K562 (cell line): Measurements from ENCODE around the gene FLCN. TPM values are rescaled to one million over a fixed set of nuclear protein-coding genes. Genes with fewer than 3 reads are reported as not detected.

Experiments
- ATAC-seq: fragments of 200-7000 bp; cut with Tn5 transposase; 3 replicates; pipeline ENCODE4 v1.9.1; 2020; ENCODE audit warnings: moderate library complexity
- BruUV-seq: library from RNA; stranded (reverse); fragments of 400-500 nt; replicated peaks from 2 replicates; lab custom pipeline; 2021; lab: Mats Ljungman, UMichigan
- CTCF ChIA-PET: fragments of 300-600 bp; formaldehyde crosslinking; extraction: SDS; loops from one replicate; lab custom pipeline; 2021; ENCODE audit warnings: low intra/inter-chr PET ratio; lab: Yijun Ruan, JAX
- POLR2A ChIA-PET: fragments of 300-600, 350-650 bp; sonication (Branson Sonifier 250); formaldehyde crosslinking; extraction: SDS; loops from one replicate; lab custom pipeline; 2021; ENCODE audit warnings: antibody characterized with exemption, inconsistent platforms; lab: Yijun Ruan, JAX
- DNase-seq, 4 experiments: peaks; one replicate each; pipeline versions ENCODE4 v3.0.0 to v3.0.0-alpha.2; 2011 to 2018; ENCODE audit warnings: low spot score in 3 of 4, mixed read lengths in 3 of 4; ENCODE audit errors: extremely low read depth in 1 of 4
- FAIRE-seq: peaks from 2 replicates; lab custom pipeline; 2011; peaks lifted over from hg19 to GRCh38; lab: Jason Lieb, UNC
- H2AFZ ChIP-seq: 2 replicates; pipeline ENCODE4 v1.6.0; 2011; ENCODE audit warnings: low read depth, low read length, control low read depth, inconsistent platforms
- H3K27ac ChIP-seq: fragments of 200-600 bp; 3 replicates; pipeline ENCODE4 v1.8.0; 2011; ENCODE audit warnings: low read depth, mild to moderate bottlenecking, control low read depth, inconsistent platforms, low read length, moderate library complexity, mixed read lengths; ENCODE audit errors: extremely low read depth
- H3K27me3 ChIP-seq, 2 experiments: fragments of 300-600 bp in 1 of 2; 2 replicates in 1 of 2; 3 replicates in 1 of 2; pipeline versions ENCODE4 v1.6.0 to v1.8.0; 2011; ENCODE audit warnings: inconsistent platforms in 2 of 2, low read length in 2 of 2, mild to moderate bottlenecking in 1 of 2, mixed read lengths in 1 of 2, moderate library complexity in 1 of 2; ENCODE audit not compliant: control insufficient read depth in 2 of 2, insufficient read depth in 2 of 2
- H3K36me3 ChIP-seq: fragments of 300-600 bp; 3 replicates; pipeline ENCODE4 v1.8.0; 2011; ENCODE audit warnings: mild to moderate bottlenecking, low read length, inconsistent platforms; ENCODE audit not compliant: control insufficient read depth, insufficient read depth
- H3K4me1 ChIP-seq, 2 experiments: fragments of 200-600 bp in 1 of 2; replicated peaks in 1 of 2; 2 replicates in 1 of 2; 3 replicates in 1 of 2; pipeline versions ENCODE4 v1.5.1 to v1.8.0; 2011; ENCODE audit warnings: inconsistent platforms in 2 of 2, low read length in 2 of 2, mild to moderate bottlenecking in 1 of 2, mixed read lengths in 1 of 2, moderate library complexity in 1 of 2; ENCODE audit not compliant: control insufficient read depth in 2 of 2, insufficient read depth in 2 of 2
- H3K4me2 ChIP-seq: 2 replicates; pipeline ENCODE4 v1.6.1; 2011; ENCODE audit warnings: low read length, control low read depth, inconsistent platforms, mixed read lengths; ENCODE audit not compliant: insufficient read depth
- H3K4me3 ChIP-seq: fragments of 200-600 bp; sonication (generic), shearing (Covaris generic); 2 replicates; pipeline ENCODE4 v1.5.1; 2016; ENCODE audit warnings: control low read depth, inconsistent platforms
- H3K79me2 ChIP-seq: fragments of 200-600 bp; 3 replicates; pipeline ENCODE4 v1.8.0; 2011; ENCODE audit warnings: low read length, inconsistent platforms; ENCODE audit not compliant: control insufficient read depth, insufficient read depth
- H3K9ac ChIP-seq, 2 experiments: 2 replicates each; pipeline versions ENCODE4 v1.6.0 to v1.6.1; 2011; ENCODE audit warnings: low read depth in 2 of 2, low read length in 2 of 2, control low read depth in 1 of 2, inconsistent platforms in 1 of 2, mild to moderate bottlenecking in 1 of 2, mixed read lengths in 1 of 2; ENCODE audit not compliant: insufficient read depth in 1 of 2
- H3K9me1 ChIP-seq: one replicate; pipeline ENCODE4 v1.6.0; 2011; ENCODE audit warnings: inconsistent platforms, mild to moderate bottlenecking, low read length, moderate library complexity; ENCODE audit not compliant: control insufficient read depth, insufficient read depth
- H3K9me3 ChIP-seq: replicated peaks from 2 replicates; pipeline ENCODE4 v1.5.1; 2011; ENCODE audit warnings: low read depth, low read length, inconsistent platforms; ENCODE audit not compliant: control insufficient read depth, insufficient read depth
- H4K20me1 ChIP-seq: replicated peaks from 2 replicates; pipeline ENCODE4 v1.6.1; 2011; ENCODE audit warnings: low read length, inconsistent platforms, mixed read lengths; ENCODE audit not compliant: control insufficient read depth, insufficient read depth
- CBFA2T2 ChIP-seq: fragments of 450-650 bp; conservative IDR thresholded peaks from 2 replicates; pipeline ENCODE4 v1.6.1; 2017; ENCODE audit warnings: mild to moderate bottlenecking
- CHD1 ChIP-seq: fragments of 200-600 bp; sonication (generic); IDR thresholded peaks from one replicate; pipeline ENCODE4 v1.6.1; 2012; ENCODE audit warnings: mild to moderate bottlenecking, moderate library complexity, low read length, inconsistent platforms
- DACH1 ChIP-seq: fragments of 450-650 bp; IDR thresholded peaks from 2 replicates; pipeline ENCODE4 v1.6.1; 2018; ENCODE audit not compliant: partially characterized antibody
- ETV1 ChIP-seq: fragments of 450-650 bp; conservative IDR thresholded peaks from 2 replicates; pipeline ENCODE4 v1.6.1; 2016; ENCODE audit warnings: missing genetic modification characterization, control low read depth, low read depth, missing compliant biosample characterization
- EWSR1 ChIP-seq: fragments of 450-650 bp; IDR thresholded peaks from 2 replicates; pipeline ENCODE4 v1.6.1; 2018; ENCODE audit warnings: borderline replicate concordance, mild to moderate bottlenecking, low read depth, moderate library complexity; ENCODE audit not compliant: partially characterized antibody
- HDAC2 ChIP-seq: fragments of 450-650 bp; IDR thresholded peaks from 2 replicates; pipeline ENCODE4 v1.6.1; 2016; ENCODE audit warnings: mild to moderate bottlenecking
- KAT7 ChIP-seq: sonication (generic); formaldehyde crosslinking; IDR thresholded peaks from 2 replicates; pipeline ENCODE4 v1.8.0; 2022; ENCODE audit warnings: missing genetic modification reagents, mild to moderate bottlenecking, borderline replicate concordance
- NFRKB ChIP-seq: fragments of 450-650 bp; IDR thresholded peaks from 2 replicates; pipeline ENCODE4 v1.6.1; 2016; ENCODE audit warnings: low read depth
- ZNF311 ChIP-seq: fragments of 250-450 bp; sonication (Bioruptor Pico); IDR thresholded peaks from 2 replicates; pipeline ENCODE4 v1.4.0; 2020; ENCODE audit warnings: mild to moderate bottlenecking, moderate library complexity
- ZNF316 ChIP-seq: fragments of 450-650 bp; IDR thresholded peaks from 2 replicates; pipeline ENCODE4 v1.6.1; 2016
- WGBS: fragments of 100-300 bp; shearing (Covaris generic); methylation state at CpG from one replicate; pipeline ENCODE4 v1.1.6; 2016; ENCODE audit warnings: low coverage, mixed read lengths; ENCODE audit not compliant: insufficient coverage; ENCODE audit errors: missing lambda C conversion rate; 5-methylcytosine and 5-hydroxymethylcytosine counted together
- in situ Hi-C: fragments of 300-500 bp; cut with MboI; formaldehyde crosslinking; loops from 4 replicates; pipeline ENCODE4 v1.15.0; 2018; ENCODE audit warnings: inconsistent platforms, mixed read lengths
- intact Hi-C: fragments of 100-400 bp; cut with micrococcal nuclease; formaldehyde crosslinking; loops from 2 replicates; pipeline ENCODE4 v1.14.2; 2022
- polyA plus RNA-seq, 8 experiments: library from polyadenylated mRNA; depleted of rRNA in 4 of 8; stranded (reverse) in 5 of 8; unstranded in 3 of 8; fragments of >200 nt; fragmentation: Nextera tagmentation in 2 of 8; fragmentation: Illumina TruSeq in 1 of 8; extraction: Ambion mirVana in 2 of 8; extraction: Trizol in 1 of 8; gene quantifications; 2 replicates each; pipeline versions ENCODE4 v1.2.1 to v1.2.3, GENCODE V29; 2011 to 2014; ENCODE audit warnings: inconsistent platforms in 1 of 8, missing spikeins in 1 of 8
- total RNA-seq, 7 experiments: library from RNA; depleted of rRNA in 6 of 7; stranded (reverse); fragments of >200 nt in 6 of 7; fragmentation: Illumina TruSeq in 2 of 7; extraction: Trizol in 2 of 7; gene quantifications; 2 replicates each; pipeline versions ENCODE4 v1.2.1 to v1.2.3, GENCODE V29; 2011 to 2021; ENCODE audit warnings: low replicate concordance in 1 of 7
- TF ChIP-seq, protein P1 (sequence below): fragments of 450-650 bp; IDR thresholded peaks from 2 replicates; pipeline ENCODE4 v1.6.1; 2016; ENCODE audit warnings: borderline replicate concordance

FLCN gene
- total and polyA plus RNA-seq, 9 of the 15 experiments (the other 6 are each of a cell fraction or from before 2014, with no cell fraction given): 1.6 to 33.5 (median 10.9) TPM

DNA sequence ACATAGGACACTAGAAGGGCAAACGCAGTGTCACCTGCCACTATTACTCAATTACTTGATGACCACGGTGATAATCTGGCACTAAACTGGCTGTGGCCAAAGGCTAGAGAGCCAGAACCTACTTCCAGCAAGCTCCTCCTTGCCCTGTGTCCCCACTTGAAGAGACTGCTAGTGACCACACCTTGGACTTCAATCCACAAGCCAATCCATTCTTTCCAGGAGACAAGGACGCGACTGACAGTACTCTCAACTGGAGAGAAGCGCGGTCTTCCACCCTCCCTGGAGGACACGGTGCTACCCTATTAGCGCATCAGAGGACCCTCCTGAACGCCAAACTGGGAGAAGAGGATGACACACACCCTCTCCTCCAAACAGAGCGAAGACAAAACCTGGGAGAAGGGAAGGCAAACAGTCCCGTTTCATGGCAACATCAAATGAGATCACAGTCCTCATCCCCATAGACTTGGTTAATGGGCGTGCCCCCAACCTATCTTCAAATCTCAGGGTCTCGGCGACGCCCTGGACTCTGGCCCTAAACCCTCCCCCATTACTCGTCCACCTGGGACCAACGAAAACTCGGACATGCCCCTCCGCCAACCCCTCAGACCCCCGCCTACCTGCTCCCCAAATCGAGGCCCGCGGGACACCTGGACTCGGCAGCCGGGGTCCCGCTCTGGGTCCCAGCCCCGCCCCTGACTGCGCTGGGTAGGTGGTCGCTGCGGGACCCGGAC is 508 bp downstream of the FLCN start:
- Histone ChIP-seq H3K9me3 (no peaks in the 10 kb centered on the region), H3K4me2 (peak overlapping the region; percentile 99), H4K20me1 (peaks cover 17% of the 10 kb centered on the region), H3K79me2 (peaks cover 41% of the 10 kb centered on the region), H3K27me3 (no peaks in the 10 kb centered on the region), H2AFZ (peak overlapping the region; percentile 99), H3K4me3 (peak overlapping the region; percentile 98), H3K36me3 (peaks cover 21% of the 10 kb centered on the region; the same call in 2 of the 3 replicates), H3K9ac (peak overlapping the region; percentile 97 to 99), H3K9me1 (peaks cover 2% of the 10 kb centered on the region), H3K4me1 (peaks cover 8 to 11% of the 10 kb centered on the region in 2 experiments; a peak in 4 of 5 replicates), H3K27ac (peak overlapping the region; percentile 100)
- POLR2A ChIA-PET: interaction anchor here (0.8 to 1.4 kb wide), 3 partner anchors 8 to 44 kb away, joined by 3 to 6 read pairs (median 4); no protein-coding TSS in a partner anchor
- DNase-seq (peak; percentile 51 to 68 (median 66)), FAIRE-seq (peak; percentile 75), ATAC-seq (peak; percentile 72)
- WGBS: 0% methylated on average over 21 of the region's 31 CpGs
- BruUV-seq: TSS peak; percentile 85
- CTCF ChIA-PET: interaction anchor here (0.7 kb wide), 1 partner anchor 76 kb away, joined by 3 read pairs; no protein-coding TSS in a partner anchor
- in situ Hi-C loops: no loop called here
- intact Hi-C loops: no loop called here
- TF ChIP-seq, protein P1, sequence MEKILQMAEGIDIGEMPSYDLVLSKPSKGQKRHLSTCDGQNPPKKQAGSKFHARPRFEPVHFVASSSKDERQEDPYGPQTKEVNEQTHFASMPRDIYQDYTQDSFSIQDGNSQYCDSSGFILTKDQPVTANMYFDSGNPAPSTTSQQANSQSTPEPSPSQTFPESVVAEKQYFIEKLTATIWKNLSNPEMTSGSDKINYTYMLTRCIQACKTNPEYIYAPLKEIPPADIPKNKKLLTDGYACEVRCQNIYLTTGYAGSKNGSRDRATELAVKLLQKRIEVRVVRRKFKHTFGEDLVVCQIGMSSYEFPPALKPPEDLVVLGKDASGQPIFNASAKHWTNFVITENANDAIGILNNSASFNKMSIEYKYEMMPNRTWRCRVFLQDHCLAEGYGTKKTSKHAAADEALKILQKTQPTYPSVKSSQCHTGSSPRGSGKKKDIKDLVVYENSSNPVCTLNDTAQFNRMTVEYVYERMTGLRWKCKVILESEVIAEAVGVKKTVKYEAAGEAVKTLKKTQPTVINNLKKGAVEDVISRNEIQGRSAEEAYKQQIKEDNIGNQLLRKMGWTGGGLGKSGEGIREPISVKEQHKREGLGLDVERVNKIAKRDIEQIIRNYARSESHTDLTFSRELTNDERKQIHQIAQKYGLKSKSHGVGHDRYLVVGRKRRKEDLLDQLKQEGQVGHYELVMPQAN: peak; percentile 55; the same call in 1 of the 2 replicates
- TF ChIP-seq NFRKB: 0 out of 2 replicates have a peak, but pooled peaks have one; percentile 12
- no peak for TF ChIP-seq ZNF311 (CRISPR knock-in tag)
- TF ChIP-seq DACH1: no peak
- TF ChIP-seq CBFA2T2: no peak
- TF ChIP-seq ETV1: no peak
- TF ChIP-seq KAT7 (CRISPR knock-in tag): peak; percentile 73; the same call in 1 of the 2 replicates
- no peak for TF ChIP-seq HDAC2
- TF ChIP-seq ZNF316: no peak
- TF ChIP-seq EWSR1: no peak
- TF ChIP-seq CHD1: no peak
